SHP77 treated with DMSO at 0.1 percent for 48 hours (cell line): ENCODE data around the gene RAE1.

Source experiments
- DNase-seq: peaks from one replicate; lab custom pipeline; 2025; lab: John Stamatoyannopoulos, UW

The RAE1 gene

GRCh38 chr20:57351042-57351783, at the start of gene RAE1:
TSS of gene RAE1 (plus strand) at chr20:57351255. CDS start at chr20:57354039, 2,784 bp downstream.
- peak; percentile 92 for DNase-seq

- DNase-seq = no peak
Observed at GRCh38 chr20:57306747-57307146, 44.3 kb upstream of the RAE1 start.

- DNase-seq = no peak
Observed at GRCh38 chr20:57308451-57309271, 42.4 kb upstream of the RAE1 start.

DNA sequence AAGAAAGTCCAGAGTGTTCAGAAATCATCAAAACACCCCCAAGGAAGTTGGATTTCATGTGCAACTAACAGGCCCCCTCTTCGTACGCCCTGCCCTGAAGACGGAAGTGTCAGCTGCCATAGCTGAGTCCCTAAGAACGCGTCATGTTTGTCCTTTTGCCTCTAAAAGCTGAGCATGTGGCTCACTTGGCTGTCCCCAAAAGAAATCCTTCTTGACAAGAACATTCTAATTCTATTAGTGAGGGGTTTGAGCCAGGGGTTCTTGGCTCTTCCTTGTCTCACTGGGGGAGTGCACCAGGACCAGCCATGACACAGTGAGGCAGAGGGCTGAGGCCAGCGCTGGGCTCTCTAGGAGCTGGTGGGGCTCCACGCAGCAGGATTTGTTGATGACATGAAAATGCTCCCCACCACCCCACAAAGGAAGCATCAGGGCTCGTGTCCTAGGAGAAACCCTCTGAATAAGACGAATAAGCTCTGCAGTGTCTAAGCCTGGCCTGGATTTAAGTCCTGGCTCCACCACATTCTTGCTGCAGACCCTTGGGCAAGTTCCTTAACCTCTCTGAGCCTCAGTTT, 41.4 kb upstream of the RAE1 start:
- DNase-seq = no peak

- no peak for DNase-seq
Observed at GRCh38 chr20:57310821-57311514, 40.1 kb upstream of the RAE1 start.

DNA sequence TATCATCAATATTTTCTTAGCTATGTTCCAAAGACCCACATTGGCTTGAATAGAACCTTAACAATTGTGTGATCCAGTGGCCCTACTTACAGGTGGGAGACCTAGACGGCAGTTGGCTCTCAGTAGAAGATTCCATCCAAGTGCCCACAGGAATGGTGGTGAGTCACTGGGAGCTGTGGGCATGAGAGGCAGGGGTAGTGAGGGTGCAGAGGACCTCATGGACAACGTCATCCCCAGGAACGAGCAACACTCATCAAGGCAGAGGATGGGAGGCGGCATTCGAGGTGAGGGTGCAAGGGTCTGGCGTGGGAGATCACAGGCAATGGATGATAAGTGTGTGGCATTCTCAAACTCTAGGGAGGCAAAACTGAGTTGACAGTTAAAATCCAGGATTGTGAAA, 38.9 kb upstream of the RAE1 start:
- DNase-seq = no peak

DNA sequence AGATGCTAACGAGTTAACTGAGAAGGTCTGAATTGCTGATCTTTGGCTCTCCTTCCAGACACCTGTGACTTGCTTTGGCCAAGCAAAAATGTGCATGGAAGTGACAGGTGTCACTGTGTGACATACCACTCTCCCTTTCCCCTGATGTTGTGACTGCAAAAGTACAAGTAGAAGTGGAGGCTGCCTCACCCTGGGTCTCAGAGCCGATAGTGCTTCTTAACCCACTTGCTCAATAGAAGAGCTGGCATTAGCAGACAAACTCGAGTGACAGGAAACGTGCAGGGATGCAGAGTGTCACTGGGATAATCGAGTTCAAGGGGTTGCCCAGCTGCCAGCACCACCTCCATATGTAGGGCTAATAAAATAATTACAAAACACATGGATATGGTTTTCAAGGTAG, 37.8 kb upstream of the RAE1 start:
- DNase-seq = no peak

DNA sequence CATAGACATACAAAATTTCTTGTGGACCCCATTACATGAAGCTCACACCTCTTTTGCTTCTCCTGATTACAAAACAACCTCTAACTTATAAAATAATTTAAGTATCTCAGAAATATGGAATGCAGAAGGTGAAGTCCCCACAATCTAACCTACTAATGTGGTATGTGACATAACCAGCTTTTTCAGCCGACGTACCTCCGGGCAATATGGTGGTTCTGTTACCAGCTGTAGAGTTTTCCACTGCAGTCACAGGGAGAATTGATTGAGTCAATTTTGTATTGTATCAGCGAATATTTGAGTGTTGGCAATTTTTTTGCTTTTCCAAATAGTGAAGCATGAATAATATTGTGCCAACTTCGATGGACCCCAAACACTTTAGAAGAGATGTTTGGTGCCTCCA, 37.1 kb upstream of the RAE1 start:
- no peak for DNase-seq

DNA sequence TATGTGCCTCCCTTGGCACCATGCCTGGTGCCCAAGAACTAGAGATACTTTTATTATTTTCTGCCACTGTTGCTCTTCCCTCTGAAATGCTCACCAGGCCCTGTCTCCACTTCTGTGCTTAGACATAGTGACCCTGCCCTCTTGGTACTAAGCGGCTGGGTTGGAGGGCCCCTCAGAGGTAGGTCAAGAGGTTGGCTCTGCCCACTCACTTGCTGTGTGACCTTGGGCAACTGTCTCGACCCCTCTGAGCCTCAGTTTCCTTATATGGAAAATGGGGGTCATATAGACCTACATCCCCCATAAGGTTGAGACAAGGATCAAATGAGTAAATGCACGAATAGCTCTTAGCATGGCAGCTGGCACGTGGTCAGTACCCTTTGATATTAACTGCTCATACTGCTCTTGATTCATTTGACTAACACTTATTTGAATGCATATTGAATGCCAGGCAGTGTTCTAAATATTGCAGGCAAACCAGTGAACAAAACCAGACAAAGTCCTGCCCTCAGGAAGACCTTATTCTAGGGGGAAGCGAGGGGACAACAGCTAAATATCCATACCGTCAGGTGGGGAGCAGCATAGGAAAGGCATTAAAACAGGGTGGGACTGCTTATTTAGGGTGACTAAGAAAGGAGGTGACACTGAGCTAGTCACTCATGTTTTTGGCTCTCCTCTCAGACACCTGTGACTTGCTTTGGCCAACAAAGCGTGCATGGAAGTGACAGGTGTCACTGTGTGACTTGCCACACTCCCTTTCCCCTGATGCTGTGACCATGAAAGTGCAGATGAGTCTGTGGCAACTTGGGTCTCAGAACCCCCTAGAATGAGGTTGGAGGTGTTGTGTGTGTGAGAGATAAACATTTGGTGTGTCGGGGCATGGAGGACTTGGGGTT, 35.7 kb upstream of the RAE1 start:
- DNase-seq = no peak

DNA sequence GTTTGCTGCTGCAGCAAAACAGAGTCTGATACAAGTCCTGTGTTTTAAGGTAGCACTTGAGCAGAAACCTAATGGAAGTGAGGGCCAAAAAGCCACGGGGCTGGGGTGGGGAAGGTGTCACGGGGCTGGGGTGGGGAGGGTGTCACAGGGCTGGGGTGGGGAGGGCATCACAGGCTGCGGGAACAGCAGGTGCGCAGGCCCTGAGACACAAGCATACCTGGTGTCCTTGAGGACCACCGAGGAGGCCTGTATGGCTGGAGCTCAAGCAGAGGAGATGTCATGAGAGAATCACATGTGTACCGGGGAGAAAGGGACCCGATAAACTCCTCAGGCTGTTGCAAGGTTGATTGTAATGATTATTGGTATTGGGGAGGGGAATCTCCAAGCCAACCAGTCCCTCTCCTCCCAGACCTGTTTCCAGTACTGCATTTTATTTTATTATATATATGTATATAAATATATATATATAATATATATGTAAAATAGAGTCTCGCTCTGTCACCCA, 35.0 kb upstream of the RAE1 start:
- DNase-seq = no peak

GRCh38 chr20:57316795-57317201, 34.3 kb upstream of the RAE1 start:
- DNase-seq = no peak

GRCh38 chr20:57317316-57317788, 33.7 kb upstream of the RAE1 start:
- no peak for DNase-seq

- DNase-seq = no peak
Observed at GRCh38 chr20:57317789-57318371, 33.2 kb upstream of the RAE1 start.

- DNase-seq = no peak
Observed at GRCh38 chr20:57319584-57319983, 31.5 kb upstream of the RAE1 start.

DNA sequence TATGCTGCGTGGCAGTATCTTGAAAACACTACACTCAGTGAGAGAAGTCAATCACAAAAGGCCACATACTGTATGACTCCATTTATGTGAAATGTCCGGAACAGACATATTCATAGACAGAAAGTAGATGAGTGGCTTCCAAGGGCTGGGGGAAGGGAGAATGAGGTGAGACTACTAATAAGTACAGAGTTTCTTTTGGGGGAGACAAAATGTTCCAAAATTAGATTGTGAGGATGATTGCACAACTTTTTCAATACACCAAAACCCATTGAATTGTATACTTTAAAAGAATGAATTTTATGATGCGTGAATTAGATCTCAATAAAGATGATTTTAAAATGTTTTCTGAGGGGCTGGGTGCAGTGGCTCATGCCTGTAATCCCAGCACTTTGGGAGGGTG, 30.7 kb upstream of the RAE1 start:
- DNase-seq = no peak

- no peak for DNase-seq
Observed at GRCh38 chr20:57321142-57321541, 29.9 kb upstream of the RAE1 start.

DNA sequence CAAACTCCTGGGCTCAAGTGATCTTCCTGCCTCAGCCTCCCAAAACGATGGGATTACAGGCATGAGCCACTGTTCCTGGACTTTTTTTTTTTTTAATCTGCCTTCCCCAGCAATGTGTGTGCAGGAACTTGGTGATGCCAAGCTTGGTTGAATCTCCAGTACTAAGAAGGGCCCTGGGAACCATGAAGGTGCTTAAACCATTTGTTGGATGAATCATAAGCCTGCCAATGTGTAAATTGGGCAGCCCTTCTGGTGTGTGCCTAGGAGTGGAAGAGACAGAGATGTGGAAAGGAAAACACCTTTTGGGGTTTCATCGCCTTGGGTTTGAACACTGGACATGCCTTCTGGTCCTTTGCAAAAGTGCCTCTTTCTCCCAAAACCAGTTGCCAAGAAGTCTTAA, 28.6 kb upstream of the RAE1 start:
- DNase-seq = no peak

- no peak for DNase-seq
Observed at GRCh38 chr20:57323034-57323433, 28.0 kb upstream of the RAE1 start.

DNA sequence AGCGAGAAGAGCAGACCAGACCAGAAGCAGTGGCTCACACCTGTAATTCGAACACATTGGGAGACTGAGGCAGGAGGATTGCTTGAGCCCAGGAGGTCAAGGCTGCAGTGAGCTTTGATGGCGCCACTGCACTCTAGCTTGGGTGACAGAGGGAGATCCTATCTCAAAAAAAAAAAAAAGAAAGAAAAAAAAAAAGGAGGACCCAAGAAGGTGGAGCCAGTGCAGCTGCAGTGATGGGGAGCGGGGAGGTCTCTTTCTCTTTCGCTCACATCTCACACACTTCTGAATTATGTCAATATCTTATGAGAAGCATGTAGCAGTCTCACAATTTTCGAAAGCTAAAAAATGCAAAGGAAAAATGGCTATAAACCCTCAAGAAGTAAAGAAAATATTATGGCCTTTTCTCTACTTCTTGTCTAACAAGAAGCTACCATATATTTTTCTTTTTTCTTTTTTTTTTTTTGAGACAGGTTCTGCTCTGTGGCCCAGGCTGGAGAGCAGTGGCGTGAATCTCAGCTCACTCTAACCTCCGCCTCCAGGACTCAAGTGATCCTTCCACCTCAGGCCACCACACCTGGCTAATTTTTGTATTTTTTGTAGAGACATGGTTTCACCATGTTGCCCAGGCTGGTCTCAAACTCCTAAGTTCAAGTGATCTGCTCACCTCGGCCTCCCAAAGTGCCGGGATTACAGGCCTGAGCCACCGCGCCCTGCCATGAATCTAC, 25.3 kb upstream of the RAE1 start:
- DNase-seq = no peak
